Measurements from ENCODE around the gene KRT39.

- TF ChIP-seq CTCF (IDR thresholded peaks at IDR 0.05; ENCODE audit: low read depth, low read length, missing input control): no peak
- no peak for TF ChIP-seq ATF3 (IDR thresholded peaks at IDR 0.05)
- no peak for TF ChIP-seq MAX (IDR thresholded peaks at IDR 0.05)
- no peak for TF ChIP-seq REST (IDR thresholded peaks at IDR 0.05)
- no peak for TF ChIP-seq HNF4G (IDR thresholded peaks at IDR 0.05)
- TF ChIP-seq GABPA (IDR thresholded peaks at IDR 0.05 in 1 of 2, conservative IDR thresholded peaks at IDR 0.05 in 1 of 2): no peak
- TF ChIP-seq TAF1 (conservative IDR thresholded peaks at IDR 0.05): no peak
- no peak for TF ChIP-seq SP1 (IDR thresholded peaks at IDR 0.05)
- no peak for TF ChIP-seq RAD21 (IDR thresholded peaks at IDR 0.05)
- TF ChIP-seq EGR1 (IDR thresholded peaks at IDR 0.05; ENCODE audit: low read depth in 2 of 2): no peak
- TF ChIP-seq JUND (IDR thresholded peaks at IDR 0.05): peak in 1 of 2 donors; percentile 8
- TF ChIP-seq RXRA (IDR thresholded peaks at IDR 0.05): no peak
- TF ChIP-seq YY1 (IDR thresholded peaks at IDR 0.05): no peak
- TF ChIP-seq HNF4A (conservative IDR thresholded peaks at IDR 0.05): no peak
These were observed 44.5 kb downstream of the KRT39 start for GRCh38 chr17:40922239-40922638.
